ENCODE data around the gene BCL2L13. TPM values are rescaled to one million over a fixed set of nuclear protein-coding genes. Genes with fewer than 3 reads are reported as not detected.

BCL2L13 gene
- total RNA-seq, 1 donor from 2014 or later: 40.8 TPM

DNA sequence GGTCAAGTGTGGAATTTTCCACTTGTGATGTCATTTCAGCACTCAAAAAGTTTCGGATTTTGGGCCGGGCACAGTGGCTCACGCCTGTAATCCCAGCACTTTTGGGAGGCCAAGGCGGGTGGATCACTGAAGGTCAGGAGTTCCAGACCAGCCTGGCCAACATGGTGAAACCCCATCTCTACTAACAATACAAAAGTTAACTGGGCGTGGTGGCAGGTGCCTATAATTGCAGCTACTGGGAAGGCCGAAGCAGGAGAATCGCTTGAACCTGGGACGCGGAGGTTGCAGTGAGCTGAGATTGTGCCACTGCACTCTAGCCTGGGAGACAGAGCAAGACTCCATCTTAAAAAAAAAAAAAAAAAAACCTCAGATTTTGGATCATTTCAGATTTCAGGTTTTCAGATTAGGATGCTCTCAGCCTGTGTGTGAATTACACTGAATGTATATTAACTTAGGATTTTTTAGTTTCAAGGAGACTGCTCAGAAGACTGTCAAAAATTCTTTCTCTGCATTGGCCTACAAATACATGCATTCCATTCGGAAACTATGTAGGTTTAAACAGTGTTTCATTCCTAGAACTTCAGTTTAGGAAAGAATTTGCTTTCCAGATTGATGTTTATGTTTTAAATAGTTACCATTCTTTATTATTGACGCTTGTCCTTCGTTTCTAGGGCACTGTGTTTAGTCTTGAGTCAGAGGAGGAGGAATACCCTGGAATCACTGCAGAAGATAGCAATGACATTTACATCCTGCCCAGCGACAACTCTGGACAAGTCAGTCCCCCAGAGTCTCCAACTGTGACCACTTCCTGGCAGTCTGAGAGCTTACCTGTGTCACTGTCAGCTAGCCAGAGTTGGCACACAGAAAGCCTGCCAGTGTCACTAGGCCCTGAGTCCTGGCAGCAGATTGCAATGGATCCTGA is 87.7 kb downstream of the BCL2L13 start:
- TF ChIP-seq, protein P1, sequence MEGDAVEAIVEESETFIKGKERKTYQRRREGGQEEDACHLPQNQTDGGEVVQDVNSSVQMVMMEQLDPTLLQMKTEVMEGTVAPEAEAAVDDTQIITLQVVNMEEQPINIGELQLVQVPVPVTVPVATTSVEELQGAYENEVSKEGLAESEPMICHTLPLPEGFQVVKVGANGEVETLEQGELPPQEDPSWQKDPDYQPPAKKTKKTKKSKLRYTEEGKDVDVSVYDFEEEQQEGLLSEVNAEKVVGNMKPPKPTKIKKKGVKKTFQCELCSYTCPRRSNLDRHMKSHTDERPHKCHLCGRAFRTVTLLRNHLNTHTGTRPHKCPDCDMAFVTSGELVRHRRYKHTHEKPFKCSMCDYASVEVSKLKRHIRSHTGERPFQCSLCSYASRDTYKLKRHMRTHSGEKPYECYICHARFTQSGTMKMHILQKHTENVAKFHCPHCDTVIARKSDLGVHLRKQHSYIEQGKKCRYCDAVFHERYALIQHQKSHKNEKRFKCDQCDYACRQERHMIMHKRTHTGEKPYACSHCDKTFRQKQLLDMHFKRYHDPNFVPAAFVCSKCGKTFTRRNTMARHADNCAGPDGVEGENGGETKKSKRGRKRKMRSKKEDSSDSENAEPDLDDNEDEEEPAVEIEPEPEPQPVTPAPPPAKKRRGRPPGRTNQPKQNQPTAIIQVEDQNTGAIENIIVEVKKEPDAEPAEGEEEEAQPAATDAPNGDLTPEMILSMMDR (IDR thresholded peaks at IDR 0.05): no peak
- peaks cover 40% of the 10 kb centered on the region for H3K36me3 ChIP-seq
- no peaks in the 10 kb centered on the region for H3K9me3 ChIP-seq
- H3K4me3 ChIP-seq: no peak overlapping the region
- intact Hi-C loops (cut with DNase I): no loop called here
- H3K4me1 ChIP-seq: peaks cover 5% of the 10 kb centered on the region
- DNase-seq: no peak
- H3K27me3 ChIP-seq: no peaks in the 10 kb centered on the region
- no peak overlapping the region for H3K27ac ChIP-seq
- peak; percentile 36 for ATAC-seq

DNA sequence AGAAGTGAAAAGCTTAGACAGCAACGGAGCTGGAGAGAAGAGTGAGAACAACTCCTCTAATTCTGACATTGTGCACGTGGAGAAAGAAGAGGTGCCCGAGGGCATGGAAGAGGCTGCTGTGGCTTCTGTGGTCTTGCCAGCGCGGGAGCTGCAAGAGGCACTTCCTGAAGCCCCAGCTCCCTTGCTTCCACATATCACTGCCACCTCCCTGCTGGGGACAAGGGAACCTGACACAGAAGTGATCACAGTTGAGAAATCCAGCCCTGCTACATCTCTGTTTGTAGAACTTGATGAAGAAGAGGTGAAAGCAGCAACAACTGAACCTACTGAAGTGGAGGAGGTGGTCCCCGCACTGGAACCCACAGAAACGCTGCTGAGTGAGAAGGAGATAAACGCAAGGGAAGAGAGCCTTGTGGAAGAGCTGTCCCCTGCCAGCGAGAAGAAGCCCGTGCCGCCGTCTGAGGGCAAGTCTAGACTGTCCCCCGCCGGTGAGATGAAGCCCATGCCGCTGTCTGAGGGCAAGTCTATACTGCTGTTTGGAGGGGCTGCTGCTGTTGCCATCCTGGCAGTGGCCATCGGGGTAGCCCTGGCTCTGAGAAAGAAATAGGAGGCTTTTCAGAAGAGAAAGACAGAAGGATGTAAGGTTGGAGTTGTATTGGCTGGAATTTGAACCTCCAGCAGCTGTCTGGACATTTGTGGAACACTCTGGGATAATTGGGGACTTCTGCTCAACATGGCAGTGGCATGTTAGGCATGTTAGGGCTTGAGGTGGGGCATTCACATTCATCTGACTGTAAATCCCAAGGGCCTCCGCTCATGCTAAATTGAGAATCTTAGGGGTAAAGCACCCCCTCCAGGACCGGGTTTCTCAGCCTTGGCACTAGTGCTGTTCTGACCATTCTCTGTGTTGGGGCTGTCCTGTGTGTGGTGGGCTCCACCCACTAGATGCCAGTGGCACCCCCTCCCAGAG is 88.7 kb downstream of the BCL2L13 start:
- Histone ChIP-seq H3K27me3 (no peaks in the 10 kb centered on the region), H3K9me3 (no peaks in the 10 kb centered on the region), H3K4me1 (peaks cover 5% of the 10 kb centered on the region), H3K27ac (no peak overlapping the region), H3K4me3 (no peak overlapping the region), H3K36me3 (peaks cover 49% of the 10 kb centered on the region)
- intact Hi-C loops (cut with DNase I): no loop called here
- peak; percentile 58 for ATAC-seq
- TF ChIP-seq, protein P1 (IDR thresholded peaks at IDR 0.05): no peak
- no peak for DNase-seq

DNA sequence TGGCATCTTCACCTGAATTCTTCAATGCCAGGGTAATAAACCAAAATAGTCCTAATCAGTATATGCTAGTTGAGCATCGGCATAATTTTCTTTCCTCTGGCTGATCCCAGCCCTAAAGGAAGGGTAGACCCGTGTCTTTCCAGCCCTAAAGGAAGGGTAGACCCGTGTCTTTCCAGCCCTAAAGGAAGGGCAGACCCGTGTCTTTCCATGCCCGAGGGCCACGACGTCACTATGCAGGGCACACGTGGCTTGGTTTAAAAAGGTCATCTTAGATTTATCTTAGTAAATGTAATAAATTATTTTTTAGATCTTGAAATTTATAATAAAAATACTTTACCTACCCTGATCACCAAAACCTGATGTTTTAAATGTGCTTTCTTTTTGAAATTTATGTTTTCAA is 90.2 kb downstream of the BCL2L13 start:
- Histone ChIP-seq H3K27me3 (no peaks in the 10 kb centered on the region), H3K9me3 (no peaks in the 10 kb centered on the region), H3K4me3 (no peak overlapping the region), H3K27ac (no peak overlapping the region), H3K4me1 (peaks cover 5% of the 10 kb centered on the region), H3K36me3 (peaks cover 65% of the 10 kb centered on the region)
- no peak for DNase-seq
- intact Hi-C loops (cut with DNase I): no loop called here
- TF ChIP-seq, protein P1 (IDR thresholded peaks at IDR 0.05): no peak
- ATAC-seq: no peak

DNA sequence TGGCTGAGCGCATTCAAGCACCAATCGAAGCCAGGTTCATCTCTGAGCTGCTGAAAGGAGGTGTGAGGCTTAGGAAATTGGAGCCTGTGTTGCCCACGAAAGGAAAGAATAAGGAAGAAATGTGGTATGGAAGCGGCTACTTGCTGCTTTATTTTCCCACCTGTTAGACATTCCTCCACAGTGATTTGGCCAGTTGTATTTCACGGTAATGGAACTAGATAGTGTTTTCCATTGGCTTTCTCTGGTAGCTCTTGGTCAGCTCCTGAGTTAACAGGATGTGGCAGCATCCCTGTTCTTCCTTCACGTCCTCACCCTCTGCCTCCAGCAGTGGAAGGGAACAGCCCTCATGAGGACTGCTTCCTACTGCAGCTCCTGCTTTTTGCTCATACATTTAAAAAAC is 91.0 kb downstream of the BCL2L13 start:
- Histone ChIP-seq H3K27ac (no peak overlapping the region), H3K4me1 (peaks cover 5% of the 10 kb centered on the region), H3K36me3 (peaks cover 73% of the 10 kb centered on the region), H3K4me3 (no peak overlapping the region), H3K27me3 (no peaks in the 10 kb centered on the region), H3K9me3 (no peaks in the 10 kb centered on the region)
- TF ChIP-seq, protein P1 (IDR thresholded peaks at IDR 0.05): no peak
- intact Hi-C loops (cut with DNase I): no loop called here
- ATAC-seq (no peak), DNase-seq (no peak)

DNA sequence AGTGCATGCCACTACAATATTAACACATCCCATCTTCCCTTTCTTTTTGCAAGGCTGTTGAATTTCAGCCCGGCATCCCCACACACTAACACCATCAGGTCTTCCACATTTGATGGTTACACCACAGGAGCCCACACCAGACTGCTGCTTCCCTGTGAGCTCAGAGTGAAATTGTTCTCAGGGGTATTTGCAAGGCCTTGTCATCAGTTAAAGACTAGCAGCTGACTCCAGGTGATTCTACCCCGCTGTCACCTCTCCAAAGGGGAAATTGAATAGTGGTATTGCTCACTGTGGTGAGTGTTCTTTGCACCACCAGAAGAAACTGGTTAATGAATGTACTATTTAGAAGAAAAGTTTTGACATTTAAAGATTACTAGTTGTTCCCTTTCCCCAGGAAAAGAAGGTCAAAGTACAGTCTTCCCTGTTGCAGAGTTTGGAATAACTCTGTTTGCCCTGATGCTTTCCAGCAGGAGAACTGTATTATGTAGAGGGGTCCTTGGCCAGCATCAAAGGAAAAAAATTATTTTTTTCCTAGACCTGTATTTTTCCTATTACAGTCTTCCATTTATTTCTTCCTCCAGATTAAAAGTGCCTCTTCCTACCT is 93.8 kb downstream of the BCL2L13 start:
- TF ChIP-seq, protein P1 (IDR thresholded peaks at IDR 0.05): no peak
- intact Hi-C loops (cut with DNase I): no loop called here
- no peak overlapping the region for H3K27ac ChIP-seq
- H3K36me3 ChIP-seq: peaks cover 79% of the 10 kb centered on the region
- no peaks in the 10 kb centered on the region for H3K9me3 ChIP-seq
- H3K4me3 ChIP-seq: no peak overlapping the region
- DNase-seq (no peak), ATAC-seq (no peak)
- no peaks in the 10 kb centered on the region for H3K4me1 ChIP-seq
- no peaks in the 10 kb centered on the region for H3K27me3 ChIP-seq

Data from upper lobe of right lung (tissue), 1 donor.